ENCODE results near the gene RUBCNL. TPM values are rescaled to one million over a fixed set of nuclear protein-coding genes. Genes with fewer than 3 reads are reported as not detected.
"Not testable (repeated sequence)": the region's sequence is repeated elsewhere in the genome, so short reads cannot be mapped to it uniquely, and the experiment has no call there.

The RUBCNL gene, protein sequence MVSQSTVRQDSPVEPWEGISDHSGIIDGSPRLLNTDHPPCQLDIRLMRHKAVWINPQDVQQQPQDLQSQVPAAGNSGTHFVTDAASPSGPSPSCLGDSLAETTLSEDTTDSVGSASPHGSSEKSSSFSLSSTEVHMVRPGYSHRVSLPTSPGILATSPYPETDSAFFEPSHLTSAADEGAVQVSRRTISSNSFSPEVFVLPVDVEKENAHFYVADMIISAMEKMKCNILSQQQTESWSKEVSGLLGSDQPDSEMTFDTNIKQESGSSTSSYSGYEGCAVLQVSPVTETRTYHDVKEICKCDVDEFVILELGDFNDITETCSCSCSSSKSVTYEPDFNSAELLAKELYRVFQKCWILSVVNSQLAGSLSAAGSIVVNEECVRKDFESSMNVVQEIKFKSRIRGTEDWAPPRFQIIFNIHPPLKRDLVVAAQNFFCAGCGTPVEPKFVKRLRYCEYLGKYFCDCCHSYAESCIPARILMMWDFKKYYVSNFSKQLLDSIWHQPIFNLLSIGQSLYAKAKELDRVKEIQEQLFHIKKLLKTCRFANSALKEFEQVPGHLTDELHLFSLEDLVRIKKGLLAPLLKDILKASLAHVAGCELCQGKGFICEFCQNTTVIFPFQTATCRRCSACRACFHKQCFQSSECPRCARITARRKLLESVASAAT
- 1.2 and 2.8 TPM in 2 replicates for total RNA-seq

DNA sequence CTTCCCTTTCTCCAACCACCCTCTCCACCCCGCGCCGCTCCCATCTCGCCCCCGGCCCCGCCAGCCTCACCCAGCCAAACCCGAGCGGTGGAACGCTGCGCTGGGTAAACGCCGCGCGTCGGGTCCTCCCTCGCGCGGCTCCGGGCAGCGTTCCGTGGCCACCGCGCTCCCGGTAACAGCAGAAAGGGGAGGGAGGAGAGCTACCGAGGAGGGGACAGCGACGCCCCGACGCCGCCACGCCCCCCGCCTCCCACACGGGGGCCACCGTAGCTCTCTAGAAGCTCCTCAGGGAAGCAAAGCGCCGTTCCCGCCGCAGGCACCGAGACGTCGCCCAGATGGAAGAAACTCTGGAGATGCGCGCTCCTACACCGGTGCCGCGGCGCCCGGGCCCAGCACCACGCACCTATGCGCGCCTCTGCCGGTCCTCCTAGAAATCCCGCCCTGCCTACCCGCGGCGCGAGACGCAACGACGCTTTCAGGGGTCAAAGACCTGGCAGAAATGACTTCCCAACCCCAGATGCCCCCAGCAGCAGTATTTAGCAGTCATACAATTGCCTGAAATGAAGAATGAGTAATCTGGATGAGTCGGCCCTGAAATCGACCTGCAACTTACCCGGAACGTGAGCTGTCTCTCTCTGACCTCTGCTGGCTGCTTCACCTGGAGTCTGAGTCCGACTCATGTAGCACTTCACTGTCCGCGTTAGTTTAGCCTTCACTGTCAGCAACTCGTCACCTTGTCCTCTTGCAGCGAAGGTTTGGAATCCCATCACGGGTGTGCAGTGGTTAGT, at the start of gene RUBCNL:
Gene RUBCNL, minus strand, starts transcription at position 189 of the 788 bp plus-strand sequence. CDS start 14,777 bp downstream, outside the sequence.
- DNase-seq (ENCODE audit: low spot score) = peak; percentile 13
- H3K4me3 Mint-ChIP-seq = peak within 1 kb of the TSS; percentile 87
- H3K27me3 Mint-ChIP-seq (ENCODE audit: insufficient read depth) = peaks cover 23% of the 10 kb centered on the region
- peak within 1 kb of the TSS; percentile 15 for H3K27ac Mint-ChIP-seq
- peaks cover 2% of the 10 kb centered on the region for H3K36me3 Mint-ChIP-seq (ENCODE audit: low read depth)
- no peaks in the 10 kb centered on the region for H3K9me3 Mint-ChIP-seq
- intact Hi-C loops (cut with micrococcal nuclease) = loop anchor here (1.0 to 5.0 kb wide), 3 partner anchors 32 to 220 kb away; no protein-coding TSS in a partner anchor
- H3K4me1 Mint-ChIP-seq (ENCODE audit: low read depth) = peaks cover 40% of the 10 kb centered on the region

DNA sequence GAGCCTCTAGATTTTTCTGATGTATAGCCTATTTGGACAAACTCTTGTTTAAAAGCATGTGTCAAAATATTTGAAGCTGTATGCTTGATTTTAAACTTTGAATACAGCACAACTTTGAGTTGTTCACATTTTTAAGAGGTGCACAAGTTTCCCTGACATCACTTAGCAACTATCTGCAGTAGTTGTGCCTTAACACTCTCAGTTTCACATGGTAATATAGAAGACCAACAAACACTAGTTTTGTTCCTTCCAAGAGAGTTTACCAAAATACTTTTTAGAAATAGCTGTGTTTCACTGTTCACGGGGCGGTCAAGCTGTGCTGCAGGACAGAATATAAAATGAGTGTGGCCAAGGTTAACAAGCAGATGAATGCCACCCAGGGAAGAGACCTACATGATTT, 42.5 kb upstream of the RUBCNL start:
- H3K27ac Mint-ChIP-seq; H3K9me3 Mint-ChIP-seq; intact Hi-C loops (cut with micrococcal nuclease); H3K4me3 Mint-ChIP-seq; DNase-seq (ENCODE audit: low spot score); H3K4me1 Mint-ChIP-seq (ENCODE audit: low read depth); H3K36me3 Mint-ChIP-seq (ENCODE audit: low read depth): not testable (repeated sequence)
- H3K27me3 Mint-ChIP-seq (ENCODE audit: insufficient read depth) = peaks cover 12% of the 10 kb centered on the region

DNA sequence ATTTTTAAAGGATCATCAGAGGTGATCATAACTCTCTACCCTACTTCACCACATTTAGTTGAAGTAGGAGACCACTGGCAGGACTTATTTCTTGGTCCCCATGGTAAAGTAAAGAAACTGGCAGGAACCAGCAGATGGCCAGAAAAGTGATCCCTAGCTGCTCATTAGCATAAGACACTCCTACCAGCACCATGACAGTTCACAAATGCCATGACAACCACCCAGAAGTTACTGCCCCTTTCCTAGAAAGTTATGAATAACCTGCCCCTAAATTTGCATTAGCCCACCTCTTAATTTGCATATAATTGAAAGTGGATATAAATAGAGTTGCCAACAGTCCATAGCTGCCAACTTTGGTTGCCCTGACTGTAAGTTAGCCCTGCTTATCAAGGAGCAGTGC, 18.4 kb upstream of the RUBCNL start:
- intact Hi-C loops (cut with micrococcal nuclease) = no loop called here
- DNase-seq (ENCODE audit: low spot score) = no peak
- peaks cover 13% of the 10 kb centered on the region for H3K4me1 Mint-ChIP-seq (ENCODE audit: low read depth)
- H3K9me3 Mint-ChIP-seq = no peaks in the 10 kb centered on the region
- H3K36me3 Mint-ChIP-seq (ENCODE audit: low read depth) = no peaks in the 10 kb centered on the region
- H3K27me3 Mint-ChIP-seq (ENCODE audit: insufficient read depth) = peaks cover 2% of the 10 kb centered on the region
- H3K27ac Mint-ChIP-seq = no peak overlapping the region
- H3K4me3 Mint-ChIP-seq = no peak overlapping the region

DNA sequence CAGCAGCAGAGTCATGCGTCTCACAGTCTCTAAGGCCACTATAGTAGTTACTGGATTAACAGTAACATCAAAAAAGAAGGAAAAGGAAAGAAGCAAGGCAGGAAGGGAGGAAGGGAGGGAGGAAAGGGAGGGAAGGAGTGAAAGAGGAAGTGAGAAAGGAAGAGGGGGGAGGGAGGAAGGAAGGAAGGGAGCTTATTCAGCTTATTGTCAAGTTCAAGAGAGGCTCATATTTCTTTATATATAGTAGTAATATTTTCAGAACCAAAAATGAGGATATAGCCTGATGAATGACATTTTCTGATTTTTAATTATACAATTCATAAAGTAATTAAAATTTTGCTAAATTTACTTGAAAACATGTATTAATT, 17.7 kb upstream of the RUBCNL start:
- intact Hi-C loops (cut with micrococcal nuclease) = no loop called here
- peaks cover 13% of the 10 kb centered on the region for H3K4me1 Mint-ChIP-seq (ENCODE audit: low read depth)
- no peak for DNase-seq (ENCODE audit: low spot score)
- no peaks in the 10 kb centered on the region for H3K9me3 Mint-ChIP-seq
- no peak overlapping the region for H3K27ac Mint-ChIP-seq
- no peak overlapping the region for H3K4me3 Mint-ChIP-seq
- peaks cover under 1% of the 10 kb centered on the region for H3K27me3 Mint-ChIP-seq (ENCODE audit: insufficient read depth)
- H3K36me3 Mint-ChIP-seq (ENCODE audit: low read depth) = no peaks in the 10 kb centered on the region

DNA sequence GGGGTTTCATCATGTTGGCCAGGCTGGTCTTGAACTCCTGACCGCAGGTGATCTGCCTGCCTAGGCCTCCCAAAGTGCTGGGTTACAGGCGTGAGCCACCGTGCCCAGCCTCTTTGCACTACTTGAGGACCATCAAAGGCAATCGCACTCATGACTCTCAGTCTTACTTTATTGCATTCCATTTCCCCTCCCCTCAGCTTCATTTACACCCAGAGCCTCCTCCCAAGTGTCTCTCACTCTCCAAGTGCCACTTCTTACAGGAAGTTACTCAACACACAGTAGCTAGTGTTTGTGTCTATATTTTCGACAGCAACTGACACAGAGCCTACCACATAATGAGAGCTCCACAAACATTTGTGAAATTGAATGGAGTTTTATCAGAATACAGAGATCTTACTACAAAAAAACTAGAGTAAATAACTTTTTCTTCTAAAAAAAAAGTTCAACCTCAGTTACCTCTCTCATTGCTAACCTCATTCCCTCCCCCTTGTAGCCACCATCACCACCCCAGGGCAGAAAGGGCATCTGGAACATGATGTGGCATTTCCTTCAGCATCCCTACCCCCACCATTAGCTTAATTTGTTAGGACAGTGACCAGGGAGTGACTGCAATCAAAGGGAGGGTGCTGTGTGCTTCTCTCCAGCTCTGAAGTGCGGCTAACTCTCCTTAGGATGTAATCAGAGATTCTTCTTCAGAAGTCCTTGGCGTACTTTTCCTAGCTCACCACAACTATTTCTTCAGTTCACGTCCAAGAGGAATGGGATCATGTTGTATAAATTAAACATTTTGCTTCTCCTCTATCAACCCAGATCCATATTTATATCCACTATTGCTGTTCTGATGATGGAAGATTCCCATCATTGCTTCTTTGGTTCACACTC, 17.0 kb upstream of the RUBCNL start:
- intact Hi-C loops (cut with micrococcal nuclease) = no loop called here
- DNase-seq (ENCODE audit: low spot score) = no peak
- Mint-ChIP-seq H3K27ac (peak overlapping the region; percentile 42), H3K4me1 (ENCODE audit: low read depth) (peaks cover 13% of the 10 kb centered on the region), H3K9me3 (no peaks in the 10 kb centered on the region), H3K4me3 (no peak overlapping the region), H3K27me3 (ENCODE audit: insufficient read depth) (peaks cover 2% of the 10 kb centered on the region), H3K36me3 (ENCODE audit: low read depth) (no peaks in the 10 kb centered on the region)

DNA sequence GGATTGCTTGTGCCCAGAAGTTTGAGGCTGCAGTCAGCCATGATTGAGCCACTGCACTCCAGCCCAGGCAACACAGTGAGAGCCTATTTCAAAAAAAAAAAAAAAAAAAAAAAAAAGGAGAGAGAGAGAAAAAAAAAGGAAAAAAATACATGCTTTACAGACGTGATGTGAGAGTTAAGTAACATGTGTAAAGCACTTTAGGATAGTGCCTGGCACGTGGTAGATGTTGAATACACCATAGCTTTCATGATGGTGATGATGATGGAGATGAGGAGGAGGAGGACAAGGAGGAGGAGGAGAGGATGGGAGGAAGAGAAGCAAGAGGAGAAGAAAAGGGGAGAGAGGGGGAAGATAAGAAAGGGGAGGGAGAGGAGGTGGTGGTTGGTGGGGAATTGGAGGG, 15.1 kb upstream of the RUBCNL start:
- Mint-ChIP-seq H3K9me3 (no peaks in the 10 kb centered on the region), H3K4me3 (no peak overlapping the region), H3K4me1 (ENCODE audit: low read depth) (peaks cover 13% of the 10 kb centered on the region), H3K27me3 (ENCODE audit: insufficient read depth) (peaks cover 2% of the 10 kb centered on the region), H3K27ac (no peak overlapping the region), H3K36me3 (ENCODE audit: low read depth) (no peaks in the 10 kb centered on the region)
- no peak for DNase-seq (ENCODE audit: low spot score)
- intact Hi-C loops (cut with micrococcal nuclease) = no loop called here

DNA sequence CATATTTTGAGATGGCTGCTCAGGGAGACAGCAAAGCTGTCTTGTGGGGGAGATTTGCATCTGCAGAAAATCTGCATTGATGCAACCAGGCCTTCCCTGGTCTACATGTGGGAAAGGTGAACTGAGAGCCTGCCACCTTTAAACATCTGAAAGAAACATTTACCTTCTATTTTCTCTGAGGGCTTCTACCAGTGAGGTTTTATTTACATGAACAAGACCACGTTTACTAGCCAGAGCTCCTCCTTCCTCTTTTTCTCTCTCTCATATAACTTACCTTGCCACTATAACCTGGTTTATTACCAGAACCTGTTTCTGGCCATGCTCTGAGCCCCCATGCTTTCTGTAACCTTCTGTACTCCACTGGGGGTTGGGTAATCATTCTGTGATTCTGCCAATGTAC, 14.4 kb upstream of the RUBCNL start:
- Mint-ChIP-seq H3K36me3 (ENCODE audit: low read depth) (no peaks in the 10 kb centered on the region), H3K27ac (no peak overlapping the region), H3K27me3 (ENCODE audit: insufficient read depth) (peaks cover 2% of the 10 kb centered on the region), H3K9me3 (no peaks in the 10 kb centered on the region), H3K4me3 (no peak overlapping the region), H3K4me1 (ENCODE audit: low read depth) (peaks cover 13% of the 10 kb centered on the region)
- no peak for DNase-seq (ENCODE audit: low spot score)
- intact Hi-C loops (cut with micrococcal nuclease) = no loop called here

DNA sequence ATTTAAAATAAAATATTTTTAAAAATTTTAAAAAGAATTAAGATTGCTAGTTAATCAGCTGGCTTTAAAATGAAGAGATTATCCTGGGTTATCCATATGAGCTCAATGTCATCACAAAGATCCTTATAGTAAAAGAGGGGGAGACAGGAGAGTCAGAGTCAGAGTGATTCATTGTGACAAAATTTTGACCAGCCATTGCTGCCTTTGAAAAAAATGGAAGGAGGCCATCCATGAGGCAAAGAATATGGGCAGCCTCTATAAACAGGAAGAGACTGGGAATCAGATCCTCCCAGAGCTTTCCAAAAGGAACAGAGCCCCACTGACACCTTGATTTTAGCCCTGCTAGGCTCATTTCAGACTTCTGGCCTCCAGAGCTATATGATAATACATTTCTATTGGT, 9.3 kb upstream of the RUBCNL start:
- intact Hi-C loops (cut with micrococcal nuclease) = no loop called here
- DNase-seq (ENCODE audit: low spot score) = no peak
- Mint-ChIP-seq H3K4me3 (no peak overlapping the region), H3K27me3 (ENCODE audit: insufficient read depth) (peaks cover 2% of the 10 kb centered on the region), H3K9me3 (no peaks in the 10 kb centered on the region), H3K27ac (no peak overlapping the region), H3K4me1 (ENCODE audit: low read depth) (peaks cover 21% of the 10 kb centered on the region), H3K36me3 (ENCODE audit: low read depth) (no peaks in the 10 kb centered on the region)

DNA sequence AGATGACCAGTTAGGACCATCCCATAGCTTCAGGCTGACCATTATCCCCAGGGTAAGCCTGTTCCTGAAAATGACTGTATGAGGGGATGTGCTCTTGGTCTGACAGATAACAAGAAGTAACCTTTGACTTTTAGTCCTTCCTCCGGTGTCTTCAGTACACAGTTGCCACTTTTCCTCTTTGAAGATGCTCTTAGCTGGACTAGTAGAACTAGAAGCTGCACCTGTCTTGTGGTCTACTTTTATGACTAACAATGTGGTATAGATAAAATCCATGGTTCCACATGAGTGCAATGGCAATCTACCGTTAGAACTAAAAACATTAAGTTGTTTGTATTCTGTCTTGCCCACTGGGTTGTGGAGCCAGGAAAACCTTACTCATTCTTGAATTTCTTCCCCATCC, 5.9 kb upstream of the RUBCNL start:
- peaks cover 38% of the 10 kb centered on the region for H3K4me1 Mint-ChIP-seq (ENCODE audit: low read depth)
- H3K9me3 Mint-ChIP-seq = no peaks in the 10 kb centered on the region
- no peaks in the 10 kb centered on the region for H3K36me3 Mint-ChIP-seq (ENCODE audit: low read depth)
- intact Hi-C loops (cut with micrococcal nuclease) = loop anchor here (1.0 kb wide), 1 partner anchor 39 kb away; no protein-coding TSS in a partner anchor
- peaks cover 8% of the 10 kb centered on the region for H3K27me3 Mint-ChIP-seq (ENCODE audit: insufficient read depth)
- H3K27ac Mint-ChIP-seq = no peak overlapping the region
- no peak for DNase-seq (ENCODE audit: low spot score)
- no peak overlapping the region for H3K4me3 Mint-ChIP-seq

DNA sequence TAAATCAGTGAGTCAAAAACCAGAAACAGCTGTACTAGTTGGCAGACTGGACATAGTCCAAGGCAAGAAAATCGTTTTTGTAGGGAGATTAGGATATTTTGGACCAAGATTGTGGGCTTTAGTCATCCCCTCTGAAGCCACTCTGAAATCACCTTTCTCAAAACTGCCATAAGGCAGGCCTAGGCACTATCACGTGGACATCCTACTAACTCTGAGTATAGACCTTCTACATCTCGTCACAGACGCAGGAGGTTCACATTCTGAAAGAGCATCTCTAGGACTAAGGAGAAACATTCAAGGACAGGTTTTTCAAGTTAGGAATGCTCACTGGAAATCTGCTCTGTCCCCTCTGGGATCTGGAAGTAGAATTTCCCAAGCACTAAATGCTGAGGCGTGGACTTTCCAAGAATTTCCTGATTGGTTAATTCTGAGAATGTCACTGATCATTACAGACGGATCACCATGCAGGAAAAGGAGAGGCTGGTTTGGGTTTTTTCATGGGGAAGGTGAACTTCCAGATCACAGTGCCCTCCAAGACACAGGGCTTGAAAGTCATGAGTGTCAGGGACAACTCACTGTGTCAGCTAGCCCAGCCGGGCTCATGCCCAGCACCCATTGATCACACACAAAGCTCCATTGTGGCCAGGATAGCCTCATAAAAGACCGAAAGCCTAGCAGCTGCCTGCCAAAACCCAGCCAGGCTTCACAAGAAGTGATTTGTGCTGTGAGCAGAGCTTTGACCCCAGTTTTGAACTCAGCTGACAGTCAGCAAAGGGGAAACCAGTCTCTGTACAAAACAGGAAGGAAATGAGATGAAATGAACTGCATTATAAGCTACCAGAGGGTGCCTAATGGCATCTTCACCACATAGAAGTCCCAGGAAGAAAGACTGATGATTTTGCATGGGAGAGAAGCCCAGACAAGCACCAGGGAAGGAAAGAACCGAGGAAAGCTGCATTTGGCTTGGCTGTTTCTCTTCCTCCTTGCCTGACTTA, 2.7 kb upstream of the RUBCNL start:
- no peaks in the 10 kb centered on the region for H3K9me3 Mint-ChIP-seq
- H3K4me3 Mint-ChIP-seq = no peak overlapping the region
- intact Hi-C loops (cut with micrococcal nuclease) = loop anchor here (5.0 kb wide), 1 partner anchor 222 kb away; no protein-coding TSS in a partner anchor
- peaks cover 2% of the 10 kb centered on the region for H3K36me3 Mint-ChIP-seq (ENCODE audit: low read depth)
- peaks cover 55% of the 10 kb centered on the region for H3K4me1 Mint-ChIP-seq (ENCODE audit: low read depth)
- no peak for DNase-seq (ENCODE audit: low spot score)
- peak overlapping the region; percentile 13 for H3K27ac Mint-ChIP-seq
- peaks cover 23% of the 10 kb centered on the region for H3K27me3 Mint-ChIP-seq (ENCODE audit: insufficient read depth)

DNA sequence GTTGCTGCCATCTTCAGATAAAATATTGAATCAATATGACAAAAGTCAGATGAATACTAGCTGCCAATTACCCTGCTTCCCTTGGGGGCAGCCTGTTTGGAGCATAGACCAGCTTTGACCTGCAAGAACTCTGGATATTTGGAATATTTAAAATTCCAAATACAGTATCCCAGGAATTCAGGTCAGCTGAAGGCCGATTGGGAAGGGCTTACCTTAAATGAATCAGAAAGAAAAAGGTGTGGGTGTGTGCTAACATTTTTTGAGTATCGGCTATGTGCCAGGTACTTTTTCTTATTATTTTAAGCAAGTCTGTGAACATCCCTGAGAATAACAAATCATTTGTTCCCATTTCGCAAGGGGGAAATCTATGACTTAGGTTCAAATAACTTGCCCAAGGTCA, 1.8 kb upstream of the RUBCNL start:
- DNase-seq (ENCODE audit: low spot score) = no peak
- Mint-ChIP-seq H3K4me3 (peak overlapping the region; percentile 53), H3K4me1 (ENCODE audit: low read depth) (peaks cover 55% of the 10 kb centered on the region), H3K9me3 (no peaks in the 10 kb centered on the region), H3K36me3 (ENCODE audit: low read depth) (peaks cover 2% of the 10 kb centered on the region), H3K27me3 (ENCODE audit: insufficient read depth) (peaks cover 23% of the 10 kb centered on the region), H3K27ac (no peak overlapping the region)
- intact Hi-C loops (cut with micrococcal nuclease) = loop anchor here (5.0 kb wide), 1 partner anchor 222 kb away; no protein-coding TSS in a partner anchor
